HG02970 (cell line): ENCODE measurements around the gene CFAP410.
"Not testable (repeated sequence)": the region's sequence is repeated elsewhere in the genome, so short reads cannot be mapped to it uniquely, and the experiment has no call there.

Experiments used
- ATAC-seq: cut with Tn5 transposase; IDR thresholded peaks from one replicate; pipeline ENCODE4 v1.9.1; 2021; ENCODE audit warnings: mild to moderate bottlenecking, moderate library complexity, moderate number of reproducible peaks; ENCODE audit not compliant: unreplicated experiment, low FRiP score

CFAP410 gene

GRCh38 chr21:44352253-44352860, 13.2 kb upstream of the CFAP410 start:
- ATAC-seq: no peak

GRCh38 chr21:44351535-44352252, 12.5 kb upstream of the CFAP410 start:
- ATAC-seq: no peak

- ATAC-seq: no peak
Measured at GRCh38 chr21:44350773-44351481, 11.7 kb upstream of the CFAP410 start.

- ATAC-seq: no peak
Measured at GRCh38 chr21:44349847-44350772, 10.9 kb upstream of the CFAP410 start.

GRCh38 chr21:44349416-44349846, 10.2 kb upstream of the CFAP410 start:
- ATAC-seq: no peak

GRCh38 chr21:44348861-44349260, 9.7 kb upstream of the CFAP410 start:
- ATAC-seq: no peak

- ATAC-seq: no peak
Measured at GRCh38 chr21:44347911-44348451, 8.8 kb upstream of the CFAP410 start.

GRCh38 chr21:44345495-44345894, 6.3 kb upstream of the CFAP410 start:
- no peak for ATAC-seq

- ATAC-seq: no peak
Measured at GRCh38 chr21:44344541-44345183, 5.5 kb upstream of the CFAP410 start.

GRCh38 chr21:44342981-44343380, 3.8 kb upstream of the CFAP410 start:
- not testable (repeated sequence) for ATAC-seq

GRCh38 chr21:44341726-44342458, 2.7 kb upstream of the CFAP410 start:
- not testable (repeated sequence) for ATAC-seq

GRCh38 chr21:44337941-44338895, 972 bp downstream of the CFAP410 start:
- no peak for ATAC-seq

- ATAC-seq: no peak
Measured at GRCh38 chr21:44337449-44337848, 1.7 kb downstream of the CFAP410 start.

- no peak for ATAC-seq
Measured at GRCh38 chr21:44335266-44336059, 3.7 kb downstream of the CFAP410 start.

GRCh38 chr21:44334329-44335030, 4.7 kb downstream of the CFAP410 start:
- no peak for ATAC-seq

- no peak for ATAC-seq
Measured at GRCh38 chr21:44333509-44334328, 5.5 kb downstream of the CFAP410 start.
